Activated CD8-positive, alpha-beta memory T cell treated with anti-CD3 and anti-CD28 coated beads, Interleukin-2, amount 10 ng/mL, durations not matched to agents 7 days and 5 days (primary cell): ENCODE results near the gene SNCG. TPM values are rescaled to one million over a fixed set of nuclear protein-coding genes. Genes with fewer than 3 reads are reported as not detected.
"Not testable (repeated sequence)": the region's sequence is repeated elsewhere in the genome, so short reads cannot be mapped to it uniquely, and the experiment has no call there.

ENCODE experiments used
- ATAC-seq: fragments of 150-1000 bp; cut with Tn5 transposase; one replicate; pipeline ENCODE4 v1.10.0; 2021; ENCODE audit warnings: moderate library complexity
- CTCF ChIA-PET: fragments of 350-600 bp; sonication (Branson Sonifier 250); formaldehyde crosslinking; loops from one replicate; lab custom pipeline; 2021; ENCODE audit warnings: antibody characterized with exemption; lab: Charles Lee
- DNase-seq: peaks from one replicate; pipeline ENCODE4 v3.0.0-alpha.2; 2020
- H3K27ac Mint-ChIP-seq: one replicate; pipeline ENCODE4 v1.8.0; 2021; ENCODE audit warnings: mild to moderate bottlenecking, mixed read lengths
- H3K27me3 Mint-ChIP-seq: one replicate; pipeline ENCODE4 v1.8.0; 2021; ENCODE audit warnings: mixed read lengths
- H3K36me3 Mint-ChIP-seq: one replicate; pipeline ENCODE4 v1.8.0; 2021; ENCODE audit warnings: mild to moderate bottlenecking, mixed read lengths
- H3K4me1 Mint-ChIP-seq: one replicate; pipeline ENCODE4 v1.8.0; 2021; ENCODE audit warnings: mixed read lengths
- H3K4me3 Mint-ChIP-seq: one replicate; pipeline ENCODE4 v1.8.0; 2021; ENCODE audit warnings: mild to moderate bottlenecking, moderate library complexity, mixed read lengths
- H3K9me3 Mint-ChIP-seq: one replicate; pipeline ENCODE4 v1.8.0; 2022; ENCODE audit warnings: low read depth, mixed read lengths
- total RNA-seq, 2 experiments: library from RNA; stranded (reverse); gene quantifications; one replicate each; pipeline ENCODE4 v1.2.3, GENCODE V29; 2021

The SNCG gene
- total RNA-seq, 2 experiments from 2014 or later, result not detected

DNA sequence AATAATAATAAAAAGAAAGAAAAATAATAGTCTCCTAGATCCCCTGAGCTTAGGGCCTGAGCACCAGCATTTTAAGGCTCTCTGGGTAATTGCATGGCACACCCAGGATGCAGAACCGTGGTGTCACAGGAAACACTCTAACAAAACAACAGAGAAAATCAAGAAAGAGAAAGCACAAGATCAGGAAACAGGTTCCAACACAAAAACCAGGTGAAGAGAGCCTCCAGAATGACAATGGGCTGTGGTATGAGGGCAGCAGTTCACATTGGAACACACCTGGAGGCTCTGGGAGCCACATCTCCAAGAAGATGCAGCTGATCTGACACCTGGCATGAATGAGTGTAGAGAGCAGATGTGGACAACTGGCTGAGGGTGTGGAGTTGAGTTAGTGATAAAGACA is 8.1 kb upstream of the SNCG start:
- DNase-seq (no peak), ATAC-seq (no peak)
- peaks cover 2% of the 10 kb centered on the region for H3K9me3 Mint-ChIP-seq
- H3K4me1 Mint-ChIP-seq, result peaks cover 5% of the 10 kb centered on the region
- H3K4me3 Mint-ChIP-seq, result no peak overlapping the region
- H3K27ac Mint-ChIP-seq, result peak overlapping the region; percentile 59
- H3K27me3 Mint-ChIP-seq, result peaks cover 14% of the 10 kb centered on the region
- no peaks in the 10 kb centered on the region for H3K36me3 Mint-ChIP-seq
- CTCF ChIA-PET, result interaction anchor here (2.5 kb wide), 1 partner anchor 16 kb away, joined by 9 read pairs; no protein-coding TSS in a partner anchor

DNA sequence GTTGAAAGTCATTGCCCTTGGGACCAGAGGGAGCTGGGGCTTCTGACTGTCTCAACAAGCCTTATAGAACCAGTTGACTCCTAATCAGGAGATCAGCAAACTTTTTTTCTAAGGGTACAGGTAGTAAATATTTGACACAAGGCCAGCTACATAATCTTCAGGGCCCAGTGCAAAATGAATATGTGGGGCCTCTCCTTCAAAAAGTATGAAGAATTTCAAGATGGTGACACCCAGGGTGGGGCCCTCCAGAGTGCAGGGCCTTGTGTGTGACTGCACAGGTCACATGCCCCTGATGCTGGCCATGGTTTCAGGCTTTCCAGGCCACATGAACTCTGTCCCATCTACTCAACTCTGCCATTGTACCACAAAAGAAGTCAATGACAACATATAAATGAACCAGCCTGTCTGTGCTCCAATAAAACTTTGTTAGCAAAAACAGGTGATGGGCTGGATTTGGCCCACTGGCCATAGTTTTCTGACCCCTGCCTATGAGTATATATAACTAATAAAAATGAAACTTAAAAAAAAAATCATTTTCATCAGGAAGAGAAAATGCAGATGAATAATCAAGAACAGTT is 7.1 kb upstream of the SNCG start:
- Mint-ChIP-seq H3K4me1 (peaks cover 5% of the 10 kb centered on the region), H3K27me3 (peaks cover 14% of the 10 kb centered on the region), H3K9me3 (peaks cover 2% of the 10 kb centered on the region), H3K4me3 (no peak overlapping the region), H3K27ac (no peak overlapping the region), H3K36me3 (no peaks in the 10 kb centered on the region)
- CTCF ChIA-PET, result interaction anchor here (1.1 to 2.5 kb wide), 2 partner anchors 9 to 15 kb away, joined by 3 to 9 read pairs; no protein-coding TSS in a partner anchor
- ATAC-seq, result no peak
- DNase-seq, result no peak

DNA sequence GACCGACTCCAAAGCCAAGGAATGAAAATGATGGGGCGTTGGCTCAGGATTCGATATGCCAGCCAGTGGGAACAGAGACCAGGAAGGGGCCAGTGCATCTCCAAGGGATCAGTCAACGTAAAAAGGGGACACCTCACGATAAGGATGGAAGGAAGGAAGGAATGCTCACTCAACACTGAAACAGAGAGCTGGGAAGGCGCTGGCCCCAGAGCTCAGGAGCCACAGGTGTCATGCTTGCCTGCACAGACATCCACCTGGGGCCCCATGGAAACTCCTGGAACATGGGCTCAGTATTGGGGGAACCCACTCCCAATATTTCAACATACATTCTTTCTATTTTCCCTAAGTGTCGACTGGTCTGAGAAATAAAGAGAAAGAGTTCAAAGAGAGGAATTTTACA is 6.3 kb upstream of the SNCG start:
- DNase-seq (no peak), ATAC-seq (no peak)
- Mint-ChIP-seq H3K4me1 (peaks cover 5% of the 10 kb centered on the region), H3K36me3 (no peaks in the 10 kb centered on the region), H3K4me3 (no peak overlapping the region), H3K27ac (no peak overlapping the region), H3K9me3 (peaks cover 2% of the 10 kb centered on the region), H3K27me3 (peaks cover 6% of the 10 kb centered on the region)
- CTCF ChIA-PET, result interaction anchor here (0.8 to 2.5 kb wide), 3 partner anchors 8 to 14 kb away, joined by 3 to 9 read pairs (median 4); no protein-coding TSS in a partner anchor

DNA sequence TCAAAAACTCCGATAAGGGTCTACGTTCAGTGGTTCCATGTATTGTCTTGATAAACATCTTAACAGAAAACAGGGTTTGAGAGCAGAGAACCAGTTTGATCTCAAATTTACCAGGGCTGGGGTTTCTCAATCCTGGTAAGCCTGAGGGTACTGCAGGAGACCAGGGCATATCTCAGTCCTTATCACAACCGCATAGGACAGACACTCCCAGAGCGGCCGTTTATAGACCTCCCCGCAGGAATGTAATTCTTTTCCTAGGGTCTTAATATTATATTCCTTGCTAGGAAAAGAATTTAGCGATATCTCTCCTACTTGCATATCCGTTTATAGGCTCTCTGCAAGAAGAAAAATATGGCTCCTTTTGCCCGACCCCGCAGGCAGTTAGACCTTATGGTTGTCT is 5.7 kb upstream of the SNCG start:
- CTCF ChIA-PET, result interaction anchor here (0.8 to 2.5 kb wide), 3 partner anchors 8 to 14 kb away, joined by 3 to 9 read pairs (median 4); no protein-coding TSS in a partner anchor
- not testable (repeated sequence) for ATAC-seq, H3K4me1 Mint-ChIP-seq, H3K36me3 Mint-ChIP-seq, H3K27me3 Mint-ChIP-seq, H3K27ac Mint-ChIP-seq, H3K4me3 Mint-ChIP-seq, H3K9me3 Mint-ChIP-seq, DNase-seq

DNA sequence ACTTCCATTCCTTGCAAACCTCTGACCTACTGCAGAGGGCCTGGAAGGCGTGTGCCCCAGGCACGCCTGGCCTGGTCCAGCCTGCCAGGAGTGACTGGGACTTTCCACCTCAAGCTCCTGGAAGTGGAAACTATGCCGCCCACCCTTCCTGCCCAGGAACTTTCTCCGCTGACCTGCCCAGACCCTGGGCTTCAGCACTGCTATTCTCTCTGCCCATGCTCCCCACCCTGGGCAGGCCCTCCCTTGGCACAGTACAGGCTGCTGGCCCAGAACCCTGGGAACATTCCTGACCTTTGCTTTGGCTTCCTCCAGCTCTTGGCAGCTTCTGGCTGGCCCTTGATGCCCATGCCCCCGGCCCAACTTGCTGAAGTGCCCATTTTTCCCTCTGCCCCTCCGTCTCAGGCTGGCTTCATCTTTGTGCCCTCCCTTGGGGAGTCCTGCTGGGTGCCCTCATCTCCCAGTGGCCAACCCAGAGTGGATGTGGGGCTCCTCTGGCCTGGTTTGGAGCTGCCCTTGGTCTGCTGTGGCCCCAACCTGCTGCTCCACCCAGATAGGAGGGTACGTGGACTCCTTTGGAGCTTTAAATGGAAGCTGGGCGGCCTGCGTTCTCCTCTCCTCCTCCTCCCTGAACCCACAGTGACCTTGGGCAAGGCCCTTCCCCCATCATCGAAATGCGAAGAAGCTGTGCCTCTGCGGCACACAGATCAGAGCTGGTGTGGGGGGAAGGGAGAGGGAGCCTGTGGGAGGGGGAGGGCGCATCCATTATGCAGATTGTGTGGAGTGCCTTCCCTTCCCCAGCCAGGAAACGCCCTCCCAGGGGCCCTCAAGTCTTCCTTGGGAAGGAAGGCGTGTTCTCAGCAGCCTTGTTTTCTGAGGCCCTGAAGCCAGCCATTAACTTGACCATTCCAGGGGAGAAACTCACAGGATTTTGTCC is 4.4 kb upstream of the SNCG start:
- Mint-ChIP-seq H3K27ac (no peak overlapping the region), H3K4me1 (peaks cover 7% of the 10 kb centered on the region), H3K9me3 (peaks cover 2% of the 10 kb centered on the region), H3K27me3 (no peaks in the 10 kb centered on the region), H3K36me3 (no peaks in the 10 kb centered on the region), H3K4me3 (no peak overlapping the region)
- CTCF ChIA-PET, result interaction anchor here (1.1 kb wide), 1 partner anchor 15 kb away, joined by 3 read pairs; no protein-coding TSS in a partner anchor
- ATAC-seq (no peak), DNase-seq (no peak)

DNA sequence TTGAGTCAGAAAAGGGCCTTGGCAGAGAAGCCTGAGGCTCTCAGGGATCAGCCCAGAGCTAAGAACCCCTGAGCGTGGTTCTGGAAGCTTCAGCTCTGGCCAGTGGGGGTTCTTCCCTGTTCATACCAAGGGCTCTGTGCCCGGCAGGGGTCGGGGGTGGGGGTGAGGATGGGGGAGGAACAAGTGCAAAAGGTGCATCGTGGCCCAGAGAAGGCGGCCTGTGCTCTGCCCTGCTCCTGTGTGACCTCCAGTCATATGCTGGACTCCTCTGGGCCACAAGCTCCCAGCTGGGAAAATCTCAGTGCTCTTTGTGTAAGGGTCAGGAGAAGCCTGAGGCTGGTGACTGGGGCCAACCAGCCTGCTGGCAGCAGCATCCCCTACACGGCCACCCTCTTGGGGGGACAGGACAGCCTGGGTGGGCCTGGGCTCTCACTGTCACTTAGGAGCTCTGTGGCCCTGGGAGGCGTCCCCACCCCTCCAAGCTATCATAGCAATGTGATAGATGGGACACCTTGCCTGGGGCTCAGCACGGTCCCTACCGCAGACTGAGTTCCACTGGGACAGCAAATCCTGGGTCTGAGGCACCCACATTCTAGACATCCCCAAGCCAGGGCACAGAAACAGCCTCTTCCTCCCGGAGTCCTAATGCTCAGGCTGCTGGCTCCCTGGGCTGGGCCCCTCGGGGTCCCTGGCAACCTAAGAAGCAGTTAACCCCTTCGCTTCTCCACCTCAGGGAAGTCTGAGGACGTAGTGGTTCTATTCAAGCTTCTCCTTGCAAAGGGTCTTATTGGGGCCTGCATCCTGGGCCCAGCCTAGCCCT is 3.5 kb upstream of the SNCG start:
- DNase-seq (no peak), ATAC-seq (no peak)
- Mint-ChIP-seq H3K27ac (no peak overlapping the region), H3K9me3 (peaks cover 2% of the 10 kb centered on the region), H3K36me3 (no peaks in the 10 kb centered on the region), H3K27me3 (no peaks in the 10 kb centered on the region), H3K4me1 (peaks cover 7% of the 10 kb centered on the region), H3K4me3 (no peak overlapping the region)
- CTCF ChIA-PET, result interaction anchor here (0.8 to 1.1 kb wide), 2 partner anchors 16 kb away, joined by 3 to 4 read pairs; no protein-coding TSS in a partner anchor

DNA sequence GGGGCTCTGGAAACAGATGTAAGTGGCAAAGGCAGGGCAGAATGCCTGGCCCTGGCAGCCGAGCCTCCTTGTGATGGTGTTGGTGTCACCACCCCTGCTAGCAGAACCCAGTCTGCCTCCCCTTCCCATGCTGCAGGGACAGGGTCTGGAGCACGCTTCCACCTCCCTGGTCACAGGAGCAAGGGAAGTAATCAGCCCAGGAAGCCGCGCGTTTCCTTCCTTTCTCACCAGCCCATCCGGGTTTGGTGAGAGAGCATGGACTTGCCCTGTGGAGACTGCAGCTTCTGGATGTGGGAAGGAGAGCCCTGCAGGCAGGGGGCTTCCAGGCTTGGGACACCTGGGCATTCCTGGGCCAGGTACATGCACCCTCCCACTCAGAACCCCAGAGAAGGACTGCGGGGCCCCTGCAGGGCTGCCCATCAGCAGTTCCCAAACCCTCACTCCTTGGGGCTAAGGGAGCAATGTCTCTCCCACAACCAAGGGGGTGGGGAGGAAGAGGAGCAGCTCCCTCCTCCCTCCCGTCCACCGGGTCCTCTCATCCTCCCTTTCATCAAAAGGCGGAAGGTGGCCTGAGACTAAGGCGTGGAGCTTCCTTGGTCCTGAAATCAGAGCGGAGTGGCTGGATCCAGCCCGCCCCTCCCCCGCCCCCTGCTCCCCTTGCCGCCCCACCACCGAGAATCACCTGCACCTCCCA is 2.8 kb upstream of the SNCG start:
- Mint-ChIP-seq H3K36me3 (no peaks in the 10 kb centered on the region), H3K27ac (no peak overlapping the region), H3K4me1 (peaks cover 5% of the 10 kb centered on the region), H3K9me3 (peaks cover 2% of the 10 kb centered on the region), H3K4me3 (no peak overlapping the region), H3K27me3 (no peaks in the 10 kb centered on the region)
- DNase-seq (no peak), ATAC-seq (no peak)
- CTCF ChIA-PET, result interaction anchor here (0.8 kb wide), 1 partner anchor 17 kb away, joined by 4 read pairs; no protein-coding TSS in a partner anchor

DNA sequence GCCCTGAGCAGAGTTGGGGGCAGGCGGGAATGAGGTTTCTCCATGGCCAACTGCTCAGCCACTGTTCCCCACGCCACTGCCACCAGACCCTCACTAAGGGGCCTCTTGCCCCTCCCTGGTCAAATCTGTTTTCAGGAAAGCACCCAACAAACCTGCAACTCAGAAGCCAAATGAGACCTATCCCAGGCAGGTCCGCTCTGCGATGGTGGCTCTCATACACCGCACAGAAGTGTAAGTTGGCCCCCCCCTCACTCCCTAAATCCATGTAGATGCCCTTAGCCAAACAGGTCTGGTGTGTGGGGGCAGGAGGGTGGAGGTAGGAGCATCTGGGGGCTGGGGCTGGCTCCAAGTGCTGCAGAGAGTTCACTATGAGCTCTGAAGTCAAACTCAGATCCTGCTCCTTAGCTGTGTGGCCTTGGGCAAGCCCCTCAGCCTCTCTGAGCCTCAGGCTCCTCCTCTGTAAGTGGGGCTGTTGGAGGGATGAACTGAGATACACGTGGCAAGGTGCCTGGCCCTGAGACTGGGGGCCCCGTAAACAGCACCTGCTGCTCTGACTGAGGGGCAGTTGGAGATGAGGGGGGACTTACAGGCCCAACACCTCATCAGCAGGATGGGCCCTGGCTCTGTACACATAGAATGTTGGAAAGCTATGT is 2.1 kb upstream of the SNCG start:
- ATAC-seq (no peak), DNase-seq (no peak)
- Mint-ChIP-seq H3K9me3 (peaks cover 2% of the 10 kb centered on the region), H3K4me1 (peaks cover 5% of the 10 kb centered on the region), H3K27ac (no peak overlapping the region), H3K4me3 (no peak overlapping the region), H3K27me3 (no peaks in the 10 kb centered on the region), H3K36me3 (no peaks in the 10 kb centered on the region)
- CTCF ChIA-PET, result interaction anchor here (2.3 kb wide), 1 partner anchor 11 kb away, joined by 12 read pairs; no protein-coding TSS in a partner anchor

DNA sequence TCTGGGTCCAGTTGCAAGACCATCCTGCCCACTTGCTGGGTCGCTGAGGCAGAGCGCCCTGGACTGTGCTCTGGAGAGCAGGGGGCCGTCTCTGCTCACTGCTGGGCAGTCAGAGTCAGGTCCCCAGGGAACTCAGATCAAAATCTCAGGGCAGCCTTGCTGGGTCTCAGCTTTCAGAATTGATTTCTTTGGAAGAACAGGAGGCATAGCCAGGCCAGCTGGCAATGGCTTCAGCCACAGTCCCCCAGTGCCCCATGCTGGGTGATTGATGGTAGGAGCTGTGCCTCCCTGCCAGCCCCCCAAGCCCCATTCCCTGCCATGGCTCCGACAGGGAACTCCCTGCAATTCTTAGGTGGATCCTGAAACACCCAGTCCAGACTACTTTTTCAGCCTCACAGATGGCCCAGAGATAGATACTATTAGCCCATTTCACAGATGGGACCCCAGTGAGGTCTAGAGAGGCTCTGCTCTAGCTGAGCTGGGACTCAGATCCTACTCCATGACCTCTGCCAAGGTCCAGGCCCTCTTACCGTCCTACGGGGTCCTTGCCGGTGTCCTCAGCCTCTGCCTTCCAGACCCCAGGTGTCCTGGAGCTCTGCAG is 1.5 kb upstream of the SNCG start:
- H3K36me3 Mint-ChIP-seq, result no peaks in the 10 kb centered on the region
- H3K27me3 Mint-ChIP-seq, result no peaks in the 10 kb centered on the region
- CTCF ChIA-PET, result interaction anchor here (2.3 kb wide), 1 partner anchor 10 kb away, joined by 12 read pairs; no protein-coding TSS in a partner anchor
- ATAC-seq (no peak), DNase-seq (no peak)
- H3K27ac Mint-ChIP-seq, result no peak overlapping the region
- H3K4me1 Mint-ChIP-seq, result peaks cover 5% of the 10 kb centered on the region
- H3K4me3 Mint-ChIP-seq, result no peak overlapping the region
- H3K9me3 Mint-ChIP-seq, result peaks cover 1% of the 10 kb centered on the region

DNA sequence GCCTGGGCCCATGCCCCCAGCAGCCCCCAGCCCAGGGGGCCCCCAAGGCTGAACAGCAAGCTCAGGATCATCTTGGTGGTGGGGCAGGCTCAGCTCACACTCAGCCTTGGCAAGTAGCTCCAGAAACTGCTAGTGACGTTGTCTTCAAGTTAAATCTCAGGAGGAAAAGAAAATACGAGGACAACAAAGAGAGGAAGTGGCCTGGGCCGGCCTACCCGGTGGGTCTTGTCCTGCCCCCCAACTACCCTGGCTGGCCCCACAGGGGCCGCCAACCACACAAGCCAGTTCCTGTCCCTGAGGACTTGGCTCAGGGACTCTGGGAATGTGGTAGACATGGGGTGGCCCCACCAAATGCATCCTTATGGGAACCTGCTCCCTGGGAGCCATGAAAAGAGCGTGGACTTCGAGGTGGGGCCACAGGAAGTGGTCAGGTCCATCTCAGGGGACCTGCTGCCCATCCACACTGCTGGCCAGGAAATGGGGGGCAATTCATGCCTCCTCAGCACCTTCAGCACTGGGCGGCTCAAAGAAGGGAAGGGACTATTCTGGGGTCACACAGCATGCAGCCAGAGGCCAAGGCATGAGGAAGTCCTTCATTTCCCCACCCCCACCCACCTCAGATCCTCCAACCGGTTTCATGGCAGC is 806 bp upstream of the SNCG start, which contains the start of gene MMRN2:
TSS of gene MMRN2 (minus strand) at position 145 of the 645 bp plus-strand sequence. CDS start at position 71, 74 bp downstream.
- H3K27ac Mint-ChIP-seq, result no peak within 1 kb of the TSS
- CTCF ChIA-PET, result interaction anchor here (2.3 kb wide), 2 partner anchors 9 to 10 kb away, joined by 9 to 12 read pairs; no protein-coding TSS in a partner anchor
- no peaks in the 10 kb centered on the region for H3K27me3 Mint-ChIP-seq
- ATAC-seq, result no peak
- no peak within 1 kb of the TSS for H3K4me3 Mint-ChIP-seq
- DNase-seq, result no peak
- no peaks in the 10 kb centered on the region for H3K36me3 Mint-ChIP-seq
- H3K9me3 Mint-ChIP-seq, result no peaks in the 10 kb centered on the region
- peaks cover 5% of the 10 kb centered on the region for H3K4me1 Mint-ChIP-seq
